Gastroesophageal sphincter (tissue), 4 donors: Measurements from ENCODE around the gene FOSL2. TPM values are rescaled to one million over a fixed set of nuclear protein-coding genes. Genes with fewer than 3 reads are reported as not detected.

ENCODE experiments used
- ATAC-seq: fragments of 150-250 bp; one replicate; pipeline ENCODE4 v1.9.1; 2016; ENCODE audit warnings: mild to moderate bottlenecking, moderate library complexity
- H3K27ac ChIP-seq, 4 donors: fragments of 200-600 bp; sonication (generic) in 3 of 4; 1 replicate in 3 of 4; 2 replicates in 1 of 4; pipeline ENCODE4 v1.5.1; 2016 to 2019
- H3K27me3 ChIP-seq: fragments of 200-600 bp; sonication (generic); one replicate; pipeline ENCODE4 v1.5.1; 2019
- H3K36me3 ChIP-seq, 2 donors: fragments of 200-600 bp; sonication (generic); one replicate each; pipeline ENCODE4 v1.5.1; 2019; ENCODE audit warnings: control low read depth in 1 of 2
- H3K4me1 ChIP-seq, 3 donors: fragments of 200-600 bp; sonication (generic); 1 replicate in 2 of 3; 2 replicates in 1 of 3; pipeline ENCODE4 v1.5.1; 2016 to 2019; ENCODE audit warnings: control low read depth in 2 of 3
- H3K4me3 ChIP-seq, 2 donors: fragments of 200-600 bp; sonication (generic); one replicate each; pipeline ENCODE4 v1.5.1; 2019; ENCODE audit warnings: mild to moderate bottlenecking in 1 of 2, moderate library complexity in 1 of 2
- H3K9me3 ChIP-seq, 3 donors: fragments of 200-600 bp; sonication (generic); one replicate each; pipeline ENCODE4 v1.5.1; 2017 to 2019; ENCODE audit warnings: control low read depth in 2 of 3
- EP300 ChIP-seq: sonication (generic); formaldehyde crosslinking; IDR thresholded peaks from one replicate; pipeline ENCODE4 v1.6.1; 2017; ENCODE audit warnings: antibody characterized with exemption, mild to moderate bottlenecking
- POLR2A ChIP-seq, 2 donors: fragments of 450-650 bp; IDR thresholded peaks; one replicate each; pipeline ENCODE4 v1.6.1; 2017; ENCODE audit warnings: antibody characterized with exemption in 2 of 2, mild to moderate bottlenecking in 2 of 2, moderate library complexity in 1 of 2
- POLR2AphosphoS5 ChIP-seq: sonication (generic); formaldehyde crosslinking; IDR thresholded peaks from one replicate; pipeline ENCODE4 v1.6.1; 2017; ENCODE audit warnings: antibody characterized with exemption
- WGBS, 2 donors: methylation state at CpG; one replicate each; pipeline ENCODE4 v1.1.5; 2018; ENCODE audit warnings: low coverage in 1 of 2; 5-methylcytosine and 5-hydroxymethylcytosine counted together
- total RNA-seq, 4 donors: library from RNA; depleted of rRNA; stranded (reverse); fragments of >200 nt; gene quantifications; one replicate each; pipeline ENCODE4 v1.1.0, GENCODE V29; 2016
- TF ChIP-seq, protein P1 (sequence below), 4 experiments: fragments of 200-600 bp in 2 of 4; fragments of 450-650 bp in 2 of 4; sonication (generic) in 1 of 4; IDR thresholded peaks; one replicate each; pipeline ENCODE4 v1.5.1; 2017 to 2019; ENCODE audit warnings: antibody characterized with exemption in 4 of 4, mild to moderate bottlenecking in 2 of 4, moderate library complexity in 2 of 4

FOSL2 gene
- total RNA-seq, 4 donors from 2014 or later = 75.3 to 152 (median 132) TPM

DNA sequence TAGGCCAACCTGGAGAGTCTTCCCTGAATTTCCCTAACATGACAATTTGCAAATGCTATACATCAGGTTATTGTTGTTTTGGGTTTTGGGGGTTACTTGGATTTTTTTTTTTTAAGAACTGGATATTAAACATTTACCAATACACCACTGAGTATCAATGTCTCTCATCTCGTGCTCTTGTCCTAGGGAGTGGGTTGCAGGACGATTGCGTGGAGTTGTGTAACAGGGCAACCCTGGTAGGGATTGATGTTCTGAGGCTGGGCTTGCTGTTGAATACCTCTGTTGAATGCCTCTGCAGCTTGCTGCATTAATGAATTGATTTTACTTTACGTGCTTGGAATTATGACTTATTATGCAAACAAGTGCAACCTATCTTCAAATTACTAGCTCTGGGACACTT, 18.8 kb upstream of the FOSL2 start:
- no peaks in the 10 kb centered on the region for H3K27me3 ChIP-seq
- no peaks in the 10 kb centered on the region for H3K9me3 ChIP-seq
- H3K4me1 ChIP-seq = no peaks in the 10 kb centered on the region
- H3K4me3 ChIP-seq = no peak overlapping the region
- 79% methylated on average over 4 of the region's 4 CpGs; no CpG with 5 or more reads in 1 of the 2 donors for whole genome bisulfite sequencing, 2 donors
- no peaks in the 10 kb centered on the region for H3K36me3 ChIP-seq
- no peak for ATAC-seq
- TF ChIP-seq, protein P1, sequence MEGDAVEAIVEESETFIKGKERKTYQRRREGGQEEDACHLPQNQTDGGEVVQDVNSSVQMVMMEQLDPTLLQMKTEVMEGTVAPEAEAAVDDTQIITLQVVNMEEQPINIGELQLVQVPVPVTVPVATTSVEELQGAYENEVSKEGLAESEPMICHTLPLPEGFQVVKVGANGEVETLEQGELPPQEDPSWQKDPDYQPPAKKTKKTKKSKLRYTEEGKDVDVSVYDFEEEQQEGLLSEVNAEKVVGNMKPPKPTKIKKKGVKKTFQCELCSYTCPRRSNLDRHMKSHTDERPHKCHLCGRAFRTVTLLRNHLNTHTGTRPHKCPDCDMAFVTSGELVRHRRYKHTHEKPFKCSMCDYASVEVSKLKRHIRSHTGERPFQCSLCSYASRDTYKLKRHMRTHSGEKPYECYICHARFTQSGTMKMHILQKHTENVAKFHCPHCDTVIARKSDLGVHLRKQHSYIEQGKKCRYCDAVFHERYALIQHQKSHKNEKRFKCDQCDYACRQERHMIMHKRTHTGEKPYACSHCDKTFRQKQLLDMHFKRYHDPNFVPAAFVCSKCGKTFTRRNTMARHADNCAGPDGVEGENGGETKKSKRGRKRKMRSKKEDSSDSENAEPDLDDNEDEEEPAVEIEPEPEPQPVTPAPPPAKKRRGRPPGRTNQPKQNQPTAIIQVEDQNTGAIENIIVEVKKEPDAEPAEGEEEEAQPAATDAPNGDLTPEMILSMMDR (IDR thresholded peaks at IDR 0.05) = no peak
- no peak for TF ChIP-seq POLR2AphosphoS5
- TF ChIP-seq EP300 = no peak
- TF ChIP-seq POLR2A (IDR thresholded peaks at IDR 0.05) = no peak
- no peak overlapping the region for H3K27ac ChIP-seq

DNA sequence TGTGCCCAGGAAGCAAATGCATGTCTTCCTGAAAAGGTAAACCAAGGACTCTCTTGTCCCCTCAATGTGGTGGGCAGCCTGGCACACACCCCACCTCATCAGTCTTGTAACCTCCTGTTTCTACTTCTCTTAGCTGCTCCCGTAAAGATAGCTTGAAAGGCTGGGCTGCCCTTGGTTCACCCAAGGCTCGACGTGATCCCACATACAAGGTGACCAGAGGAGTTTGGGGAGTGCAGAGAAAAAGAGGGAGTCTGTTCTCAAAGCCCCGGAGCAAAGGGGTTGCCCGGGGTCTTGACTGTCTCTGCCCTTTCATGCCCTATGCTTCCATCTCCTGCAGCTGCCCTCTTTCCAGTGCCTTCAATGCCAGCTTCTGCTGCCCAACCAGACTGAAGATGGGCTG, 18.3 kb upstream of the FOSL2 start:
- H3K27me3 ChIP-seq = no peaks in the 10 kb centered on the region
- TF ChIP-seq POLR2AphosphoS5 = no peak
- TF ChIP-seq POLR2A (IDR thresholded peaks at IDR 0.05) = no peak
- TF ChIP-seq, protein P1 (IDR thresholded peaks at IDR 0.05) = no peak
- no peak for TF ChIP-seq EP300
- H3K9me3 ChIP-seq = no peaks in the 10 kb centered on the region
- no peak overlapping the region for H3K4me3 ChIP-seq
- H3K36me3 ChIP-seq = no peaks in the 10 kb centered on the region
- H3K27ac ChIP-seq = no peak overlapping the region
- WGBS, 2 donors = 78% methylated on average over 4 of the region's 5 CpGs; no CpG with 5 or more reads in 1 of the 2 donors
- H3K4me1 ChIP-seq = no peaks in the 10 kb centered on the region
- no peak for ATAC-seq

DNA sequence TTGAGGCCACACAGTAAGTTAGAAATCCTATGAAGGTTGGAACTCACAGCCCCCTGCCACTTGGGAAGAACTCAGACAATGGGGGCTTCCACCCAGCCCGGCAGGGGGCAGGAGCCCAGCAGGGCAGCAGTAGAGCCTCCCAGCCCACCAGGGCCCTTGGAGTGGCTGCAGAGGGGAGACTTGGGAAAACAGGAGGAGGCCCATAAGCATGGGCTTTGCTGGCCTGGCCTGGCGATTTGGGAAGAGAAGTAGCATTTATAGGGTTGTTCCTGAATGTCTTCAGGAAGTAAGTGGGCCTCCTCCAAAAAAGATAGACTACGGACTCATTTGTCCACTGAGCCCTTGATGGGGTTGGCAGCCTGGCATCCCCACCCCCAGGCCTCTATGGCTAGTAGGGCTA, 17.4 kb upstream of the FOSL2 start:
- Histone ChIP-seq H3K27ac (no peak overlapping the region), H3K9me3 (no peaks in the 10 kb centered on the region), H3K27me3 (no peaks in the 10 kb centered on the region), H3K36me3 (no peaks in the 10 kb centered on the region), H3K4me1 (no peaks in the 10 kb centered on the region), H3K4me3 (no peak overlapping the region)
- WGBS, 2 donors = no CpG with 5 or more reads among the region's 3 CpGs
- TF ChIP-seq, protein P1 (IDR thresholded peaks at IDR 0.05) = no peak
- TF ChIP-seq EP300 = no peak
- TF ChIP-seq POLR2A (IDR thresholded peaks at IDR 0.05) = no peak
- TF ChIP-seq POLR2AphosphoS5 = no peak
- no peak for ATAC-seq

DNA sequence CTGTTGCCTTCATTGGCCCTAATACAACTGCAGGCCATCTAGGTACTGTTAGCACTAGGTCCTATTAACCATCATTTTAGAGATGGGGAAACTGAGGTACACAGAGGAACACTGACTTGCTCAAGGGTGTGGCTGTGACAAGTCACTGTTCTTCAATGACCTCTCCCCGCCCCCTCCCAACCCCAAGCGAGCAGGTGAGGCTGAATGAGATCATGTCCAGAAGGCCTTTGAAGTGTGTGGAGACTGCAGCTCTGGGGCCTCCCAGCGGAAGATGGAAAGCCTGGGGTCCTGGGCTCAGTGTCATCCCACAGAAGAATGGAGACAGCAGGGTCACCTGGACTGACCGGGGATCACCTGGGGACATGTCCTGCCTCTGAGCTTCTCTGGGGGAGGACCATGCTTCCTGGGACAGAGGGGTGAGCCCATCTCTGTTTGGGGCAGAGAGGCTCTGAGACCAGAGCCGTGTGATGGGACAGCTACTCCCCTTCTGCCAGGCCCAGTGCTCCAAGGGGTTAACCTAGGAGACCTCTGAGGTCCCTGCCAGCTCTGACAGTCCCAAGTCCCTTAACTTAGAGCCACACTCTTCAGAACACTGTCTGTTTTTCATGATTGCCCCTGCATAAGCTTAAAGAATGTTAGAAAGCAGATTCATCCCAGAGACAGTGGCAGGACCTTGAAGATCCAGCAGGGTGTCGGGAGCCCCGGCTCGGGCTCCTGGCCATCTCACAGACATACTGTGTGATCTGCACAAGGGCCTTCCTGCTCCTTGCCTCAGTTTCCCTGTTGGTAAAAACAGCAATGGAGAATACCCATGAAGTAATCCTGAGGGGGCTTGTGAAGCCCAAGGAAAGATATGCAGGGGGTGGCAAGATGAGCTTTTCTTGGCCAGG, 16.7 kb upstream of the FOSL2 start:
- TF ChIP-seq POLR2AphosphoS5 = no peak
- TF ChIP-seq POLR2A (IDR thresholded peaks at IDR 0.05) = no peak
- TF ChIP-seq, protein P1 (IDR thresholded peaks at IDR 0.05) = no peak
- no peak for TF ChIP-seq EP300
- no peak overlapping the region for H3K4me3 ChIP-seq
- H3K27me3 ChIP-seq = no peaks in the 10 kb centered on the region
- no peak overlapping the region for H3K27ac ChIP-seq
- ATAC-seq = no peak
- 60% methylated on average over 1 of the region's 8 CpGs; no CpG with 5 or more reads in 1 of the 2 donors for WGBS, 2 donors
- no peaks in the 10 kb centered on the region for H3K36me3 ChIP-seq
- H3K9me3 ChIP-seq = no peaks in the 10 kb centered on the region
- H3K4me1 ChIP-seq = no peaks in the 10 kb centered on the region
